HAP-1 (cell line): Measurements from ENCODE around the gene TLE5.
A peak's percentile ranks its signal among the peaks of the same experiment; 100 is the strongest.
"Not testable (repeated sequence)": the region's sequence is repeated elsewhere in the genome, so short reads cannot be mapped to it uniquely, and the experiment has no call there.

Experiments
- DNase-seq, 2 experiments: peaks; one replicate each; pipeline ENCODE4 v3.0.0-alpha.2; 2016 to 2020; ENCODE audit warnings: low spot score in 2 of 2
- H3K27me3 ChIP-seq: fragments of 250-450 bp; sonication (Bioruptor Pico); 2 replicates; pipeline ENCODE4 v1.5.1; 2020; ENCODE audit warnings: low read depth, mild to moderate bottlenecking, moderate library complexity
- H3K36me3 ChIP-seq: fragments of 250-450 bp; sonication (Bioruptor Pico); replicated peaks from 2 replicates; pipeline ENCODE4 v1.5.1; 2020; ENCODE audit warnings: mild to moderate bottlenecking
- H3K4me1 ChIP-seq: fragments of 250-450 bp; sonication (Bioruptor Pico); 2 replicates; pipeline ENCODE4 v1.5.1; 2020; ENCODE audit warnings: mild to moderate bottlenecking
- H3K4me3 ChIP-seq: fragments of 250-450 bp; sonication (Bioruptor Pico); 2 replicates; pipeline ENCODE4 v1.5.1; 2020; ENCODE audit warnings: mild to moderate bottlenecking, moderate library complexity
- H3K9me3 ChIP-seq: fragments of 250-450 bp; sonication (Bioruptor Pico); 2 replicates; pipeline ENCODE4 v1.5.1; 2020; ENCODE audit warnings: mild to moderate bottlenecking, moderate library complexity
- in situ Hi-C: fragments of 300-500 bp; cut with MboI; formaldehyde crosslinking; loops from 3 replicates; pipeline ENCODE4 v1.14.3; 2020; ENCODE audit warnings: low sequenced_read_pairs, inconsistent platforms, mixed read lengths

The TLE5 gene

DNA sequence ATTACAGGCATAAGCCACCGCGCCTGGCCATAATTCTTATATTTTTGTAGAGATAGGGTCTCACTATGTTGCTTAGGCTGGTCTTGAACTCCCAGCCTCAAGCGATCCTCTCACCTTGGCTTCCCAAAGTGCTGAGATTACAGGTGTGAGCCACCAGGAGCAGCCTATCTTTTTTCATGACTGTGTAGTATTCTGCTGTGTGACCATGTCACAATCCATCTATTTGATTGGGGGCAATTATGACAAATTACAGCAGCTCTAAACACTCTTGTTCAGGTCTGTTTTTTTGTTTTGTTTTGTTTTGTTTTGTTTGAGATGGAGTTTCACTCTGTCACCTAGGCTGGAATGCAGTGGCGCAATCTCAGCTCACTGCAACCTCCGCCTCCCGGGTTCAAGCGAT, 12.3 kb downstream of the TLE5 start:
- H3K4me3 ChIP-seq, in situ Hi-C loops, H3K27me3 ChIP-seq, H3K9me3 ChIP-seq, DNase-seq, H3K4me1 ChIP-seq: not testable (repeated sequence)
- H3K36me3 ChIP-seq = peaks cover 10% of the 10 kb centered on the region

DNA sequence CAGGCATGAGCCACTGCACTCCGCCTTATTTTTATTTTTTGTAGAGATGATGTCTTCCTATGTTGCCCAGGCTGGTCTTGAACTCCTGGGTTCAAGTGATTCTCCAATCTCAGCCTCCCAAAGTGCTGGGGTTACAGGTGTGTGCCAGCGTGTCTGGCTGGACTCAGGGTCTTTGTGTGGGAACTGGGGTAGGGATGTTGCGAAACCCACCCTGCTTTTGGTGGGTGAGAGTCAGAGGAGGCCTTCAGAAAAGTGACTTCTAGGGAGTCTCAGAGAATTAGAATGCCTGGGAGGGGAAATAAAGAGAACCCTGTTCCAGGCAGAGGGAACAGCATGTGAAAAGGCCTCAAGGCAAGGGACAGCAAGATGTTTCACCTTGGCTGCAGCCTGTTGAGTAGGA, 13.2 kb downstream of the TLE5 start:
- no peak for DNase-seq
- H3K27me3 ChIP-seq = no peaks in the 10 kb centered on the region
- in situ Hi-C loops = no loop called here
- peaks cover under 1% of the 10 kb centered on the region for H3K36me3 ChIP-seq
- H3K4me1 ChIP-seq = no peaks in the 10 kb centered on the region; the same call in 1 of the 2 replicates
- no peak overlapping the region for H3K4me3 ChIP-seq
- H3K9me3 ChIP-seq = no peaks in the 10 kb centered on the region

DNA sequence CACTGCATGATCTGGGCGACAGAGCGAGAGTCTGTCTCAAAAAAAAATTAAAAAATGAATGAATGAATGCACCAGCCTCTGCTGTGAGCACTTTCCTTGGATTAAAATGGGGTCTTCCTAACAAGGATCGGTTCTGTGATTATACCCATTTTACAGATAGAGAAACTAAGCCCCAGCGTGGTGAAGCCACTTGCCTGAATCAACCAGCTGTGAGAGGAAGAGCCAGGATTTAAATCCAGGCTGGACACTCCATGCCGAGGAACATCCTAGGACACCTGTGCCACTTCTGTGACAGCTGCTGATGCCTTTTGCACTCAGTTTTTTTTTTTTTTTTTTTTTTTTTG, 14.1 kb downstream of the TLE5 start:
- no peak for DNase-seq
- H3K4me3 ChIP-seq = peak overlapping the region; percentile 8
- no peaks in the 10 kb centered on the region for H3K27me3 ChIP-seq
- H3K4me1 ChIP-seq = no peaks in the 10 kb centered on the region; the same call in 1 of the 2 replicates
- no peaks in the 10 kb centered on the region for H3K9me3 ChIP-seq
- H3K36me3 ChIP-seq = no peaks in the 10 kb centered on the region
- in situ Hi-C loops = no loop called here

DNA sequence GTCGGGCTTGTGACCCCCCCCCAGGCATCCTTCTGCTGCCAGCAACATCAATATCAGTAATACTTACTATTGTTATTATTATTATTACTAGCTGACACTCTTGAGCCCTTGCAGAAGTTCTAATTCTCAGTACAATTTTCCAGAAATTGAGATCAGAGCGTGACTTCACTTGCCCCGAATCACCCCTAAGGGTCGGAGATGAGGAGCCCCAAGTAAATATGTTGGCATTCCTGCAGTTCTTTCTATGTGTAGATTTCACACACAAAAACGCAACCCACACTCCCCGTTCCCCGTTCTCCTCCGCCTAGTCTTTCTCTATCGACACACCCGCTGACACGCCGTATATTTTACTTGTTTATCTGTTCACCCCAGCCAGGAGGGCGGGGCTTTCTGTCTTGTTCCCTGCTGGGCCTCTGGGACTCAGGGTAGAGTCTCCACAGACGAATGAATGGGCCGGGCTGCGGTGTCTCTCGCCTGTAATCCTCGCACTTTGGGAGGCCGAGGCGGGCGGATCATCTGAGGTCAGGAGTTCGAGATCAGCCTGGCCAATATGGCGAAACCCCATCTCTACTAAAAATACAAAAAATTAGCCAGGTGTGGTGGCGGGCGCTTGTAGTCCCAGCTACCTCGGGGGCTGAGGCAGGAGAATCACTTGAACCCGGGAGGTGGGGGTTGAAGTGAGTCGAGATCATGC, 14.7 kb downstream of the TLE5 start:
- in situ Hi-C loops = no loop called here
- Histone ChIP-seq H3K9me3 (no peaks in the 10 kb centered on the region), H3K27me3 (no peaks in the 10 kb centered on the region), H3K4me1 (no peaks in the 10 kb centered on the region; the same call in 1 of the 2 replicates), H3K4me3 (peak overlapping the region; percentile 8), H3K36me3 (no peaks in the 10 kb centered on the region)
- peak; percentile 78 to 94 for DNase-seq

DNA sequence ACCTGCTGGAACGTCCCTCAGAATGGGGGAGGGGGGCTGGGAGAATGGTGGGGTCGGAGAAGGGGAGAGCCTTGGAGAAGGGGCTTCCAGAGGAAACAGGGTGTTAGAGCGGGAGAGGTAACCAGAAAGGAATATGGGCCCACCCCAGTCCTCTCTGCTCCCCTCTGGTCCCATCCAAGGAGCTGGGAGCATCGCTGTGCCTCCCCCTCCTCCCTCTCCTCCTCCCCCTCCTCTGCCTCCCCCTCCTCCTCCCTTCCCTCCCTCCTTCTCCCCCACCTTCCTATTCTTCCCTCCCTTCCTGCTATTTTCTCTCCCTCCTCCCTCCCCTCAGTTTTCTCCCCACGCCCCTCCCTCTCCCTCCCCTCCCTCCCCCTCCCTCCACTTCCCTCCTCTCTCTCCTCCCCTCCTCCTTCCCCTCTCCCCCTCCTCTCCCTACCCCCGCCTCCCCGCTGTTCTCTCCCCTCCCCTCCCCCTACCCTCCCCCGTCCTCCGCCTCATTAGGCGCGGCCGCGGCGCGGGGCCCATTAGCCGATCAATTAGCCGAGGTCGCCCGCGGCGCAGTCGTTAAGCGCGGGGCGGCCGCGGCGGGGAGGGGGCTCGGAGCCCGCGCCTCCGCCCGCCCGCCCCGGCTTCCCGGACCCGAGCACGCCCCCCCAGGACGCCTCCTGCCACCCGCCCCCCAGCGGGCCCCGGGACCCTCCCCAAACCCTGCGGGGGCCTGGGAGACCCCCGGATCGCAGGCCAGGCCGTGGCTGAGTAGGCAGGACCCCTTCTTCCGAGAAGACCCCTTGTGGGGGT, 15.4 kb downstream of the TLE5 start:
- DNase-seq = peak in 1 of 2 experiments; percentile 79
- Histone ChIP-seq H3K9me3 (no peaks in the 10 kb centered on the region), H3K4me1 (no peaks in the 10 kb centered on the region; the same call in 1 of the 2 replicates), H3K27me3 (no peaks in the 10 kb centered on the region), H3K4me3 (peak overlapping the region; percentile 8), H3K36me3 (no peaks in the 10 kb centered on the region)
- in situ Hi-C loops = no loop called here

DNA sequence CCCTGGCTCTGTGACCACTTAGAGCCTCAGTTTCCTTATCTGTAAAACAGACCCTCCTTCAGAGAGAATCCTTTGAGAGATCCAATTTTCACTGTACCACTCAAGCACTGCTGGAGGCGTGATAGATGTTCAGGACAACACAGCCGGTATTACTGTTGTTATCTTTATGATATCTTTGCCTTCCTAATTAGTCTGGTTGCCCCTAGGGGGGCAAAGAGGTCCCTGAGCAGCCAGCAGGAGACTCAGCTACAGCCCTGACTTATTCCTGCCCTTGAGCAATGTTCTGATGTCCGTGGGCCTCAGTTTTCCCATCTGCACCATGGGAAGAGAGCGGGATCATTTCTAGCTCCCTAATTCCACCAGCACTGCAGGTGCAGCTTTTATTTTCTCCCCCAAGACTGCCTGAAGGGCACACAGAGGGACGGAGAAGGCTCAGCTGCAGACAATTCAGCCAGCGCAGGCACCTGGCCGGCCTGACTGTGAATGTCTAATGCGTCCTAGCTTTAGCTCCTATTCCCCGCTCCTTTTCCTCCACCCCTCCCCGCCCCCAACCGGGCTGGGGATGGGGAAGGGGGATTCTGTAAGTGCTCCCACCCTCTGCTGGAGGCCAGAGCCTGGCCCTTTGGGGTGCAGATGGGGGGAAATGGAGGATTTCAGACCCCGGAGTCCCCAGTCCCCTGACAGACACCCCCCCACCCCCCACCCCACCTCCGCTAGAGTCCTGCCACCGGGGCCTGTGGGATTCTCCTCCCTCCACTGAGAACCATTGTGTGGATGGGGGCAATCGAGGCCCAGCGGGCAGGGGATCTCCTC, 16.2 kb downstream of the TLE5 start:
- no peaks in the 10 kb centered on the region; the same call in 1 of the 2 replicates for H3K4me1 ChIP-seq
- H3K36me3 ChIP-seq = no peaks in the 10 kb centered on the region
- no peaks in the 10 kb centered on the region for H3K9me3 ChIP-seq
- no peak for DNase-seq
- in situ Hi-C loops = no loop called here
- H3K4me3 ChIP-seq = no peak overlapping the region
- no peaks in the 10 kb centered on the region for H3K27me3 ChIP-seq

DNA sequence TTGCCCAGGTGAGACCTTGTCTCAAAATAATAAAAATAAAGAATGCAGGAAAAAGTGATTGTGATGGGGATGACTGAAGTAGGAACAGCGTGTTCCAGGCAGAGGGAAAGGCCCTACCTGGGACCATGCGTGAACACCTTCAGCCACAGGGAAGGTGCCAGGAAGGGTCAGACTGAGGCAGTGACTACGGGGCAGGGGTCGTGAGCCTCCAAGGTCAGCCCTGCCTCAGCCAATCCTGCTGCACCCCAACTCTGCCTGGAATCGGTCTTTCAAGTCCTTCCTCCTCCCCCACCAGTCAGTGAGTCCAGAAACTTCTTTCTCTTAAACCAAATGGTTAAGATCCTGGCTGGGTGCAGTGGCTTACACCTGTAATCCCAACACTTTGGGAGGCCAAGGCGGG, 17.1 kb downstream of the TLE5 start:
- Histone ChIP-seq H3K36me3 (no peaks in the 10 kb centered on the region), H3K4me1 (no peaks in the 10 kb centered on the region; the same call in 1 of the 2 replicates), H3K4me3 (no peak overlapping the region), H3K9me3 (no peaks in the 10 kb centered on the region), H3K27me3 (no peaks in the 10 kb centered on the region)
- DNase-seq = no peak
- in situ Hi-C loops = no loop called here

DNA sequence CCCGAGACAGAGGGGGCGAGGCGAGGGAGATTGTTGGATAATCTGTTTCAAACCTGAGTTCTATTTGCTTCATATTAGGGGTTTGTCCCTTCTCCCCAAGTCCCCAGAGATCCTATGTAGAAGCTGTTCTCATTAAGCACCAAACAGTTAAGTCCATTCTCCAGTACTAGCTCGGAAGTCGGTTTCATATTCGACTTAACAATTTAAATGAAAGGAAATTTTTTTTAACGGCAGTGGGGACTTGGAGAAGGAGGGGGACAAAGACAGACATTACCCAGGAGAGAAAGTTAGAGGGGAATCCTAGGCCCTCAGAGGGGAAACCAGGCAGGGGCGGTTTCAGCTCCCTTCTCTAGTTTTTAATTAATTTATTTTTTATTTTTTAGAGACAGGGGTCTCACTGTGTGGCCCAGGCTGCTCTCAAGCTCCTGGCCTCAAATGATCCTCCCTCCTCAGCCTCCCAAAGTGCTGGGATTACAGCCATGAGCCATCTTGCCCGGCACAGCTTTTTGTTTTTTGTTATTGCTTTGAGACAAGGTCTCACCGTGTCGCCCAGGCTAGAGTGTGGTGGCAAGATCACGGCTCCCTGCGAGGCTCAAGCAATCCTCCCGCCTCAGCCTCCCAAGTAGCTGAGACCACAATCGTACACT, 19.6 kb downstream of the TLE5 start:
- Histone ChIP-seq H3K4me3 (no peak overlapping the region), H3K27me3 (no peaks in the 10 kb centered on the region)

DNA sequence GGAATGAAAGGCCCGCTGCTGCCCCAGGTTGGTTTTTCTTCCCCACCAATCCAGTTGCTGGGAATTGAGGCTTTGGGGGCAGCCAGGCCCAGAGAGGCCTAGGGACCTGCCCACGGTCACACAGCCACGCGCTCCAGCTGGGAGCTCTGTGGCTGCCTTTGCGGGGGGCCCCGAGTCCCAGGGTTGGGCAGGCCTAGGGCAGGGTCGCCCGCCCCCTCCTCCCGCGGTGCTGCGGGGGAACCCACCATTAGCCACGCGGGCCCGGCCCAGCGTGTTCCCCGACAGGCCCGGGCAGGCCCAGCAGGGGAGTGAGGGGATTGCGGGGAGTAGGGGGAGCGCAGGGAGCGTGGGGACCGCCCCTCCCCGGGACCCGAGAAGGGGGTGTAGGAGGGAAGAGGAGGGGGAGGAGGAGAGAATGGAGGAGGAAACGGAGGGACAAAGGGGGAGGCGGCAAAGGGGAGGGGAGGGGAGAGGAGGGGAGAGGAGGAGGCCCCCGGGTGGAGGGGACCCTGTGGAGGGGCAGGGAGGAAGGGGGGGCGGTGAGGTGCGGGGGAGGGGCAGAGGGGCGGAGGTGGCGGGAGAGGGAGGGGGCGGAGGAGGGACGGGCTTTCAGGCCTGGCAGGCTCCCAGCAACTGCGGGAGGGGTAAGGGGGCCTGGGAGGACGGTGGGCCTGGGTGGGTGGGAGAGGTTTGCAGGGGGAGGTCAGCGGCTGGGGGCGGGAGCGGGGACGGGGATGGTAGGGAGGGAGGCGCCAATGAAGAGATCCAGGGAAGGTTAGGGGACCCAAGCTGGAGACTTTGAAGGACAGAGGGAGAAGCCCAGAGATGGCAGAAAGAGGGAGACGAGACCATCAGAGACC, 20.3 kb downstream of the TLE5 start:
- Histone ChIP-seq H3K4me1 (peaks cover under 1% of the 10 kb centered on the region), H3K27me3 (no peaks in the 10 kb centered on the region), H3K4me3 (no peak overlapping the region), H3K36me3 (no peaks in the 10 kb centered on the region), H3K9me3 (no peaks in the 10 kb centered on the region)
- DNase-seq = no peak
- in situ Hi-C loops = no loop called here

More for the DNA sequence above, 19.6 kb downstream of the TLE5 start:
- in situ Hi-C loops = no loop called here
- Histone ChIP-seq H3K9me3 (no peaks in the 10 kb centered on the region), H3K36me3 (no peaks in the 10 kb centered on the region), H3K4me1 (no peaks in the 10 kb centered on the region)
- DNase-seq = no peak

DNA sequence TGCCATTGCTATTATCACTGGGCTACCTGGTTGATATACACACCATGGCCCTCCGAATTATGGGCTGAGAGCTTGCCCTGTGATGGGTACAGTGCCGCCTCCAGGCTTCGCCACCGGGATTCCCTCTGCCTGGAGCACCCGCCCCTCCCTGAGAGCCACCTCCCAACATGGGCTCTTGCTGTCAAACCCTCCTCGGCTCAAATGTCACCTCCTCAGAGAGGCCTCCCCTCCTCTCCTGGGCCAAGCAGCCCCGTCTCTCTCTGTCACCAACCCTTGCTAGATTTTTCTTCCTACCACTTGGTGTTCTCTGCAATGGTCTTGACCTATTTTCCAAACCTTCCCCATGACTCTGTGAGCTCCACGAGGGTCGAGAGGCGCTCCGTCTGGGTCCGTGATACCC, 21.0 kb downstream of the TLE5 start:
- Histone ChIP-seq H3K4me3 (no peak overlapping the region), H3K36me3 (no peaks in the 10 kb centered on the region), H3K27me3 (no peaks in the 10 kb centered on the region), H3K4me1 (peaks cover 7% of the 10 kb centered on the region), H3K9me3 (no peaks in the 10 kb centered on the region)
- DNase-seq = no peak
- in situ Hi-C loops = no loop called here

DNA sequence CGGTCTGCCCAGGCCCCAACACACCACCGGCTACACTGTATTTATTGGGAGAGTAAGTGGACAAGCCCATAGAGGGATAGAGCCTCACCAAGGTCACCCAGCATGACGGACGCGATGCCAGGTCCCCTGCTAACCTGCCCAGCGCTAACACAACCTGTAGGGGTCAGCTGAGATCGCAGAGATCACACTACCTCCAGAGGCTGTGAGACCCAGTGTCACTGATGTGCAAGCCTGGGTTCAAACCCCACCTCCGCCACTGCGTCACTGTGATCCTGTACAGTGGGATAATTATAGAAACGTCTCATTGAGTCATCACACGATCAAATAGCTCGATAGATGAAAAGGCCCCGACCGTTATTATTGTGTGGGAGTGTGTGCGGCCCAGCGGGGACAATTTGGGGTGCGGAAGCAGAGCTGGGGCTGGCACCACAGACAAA, 22.6 kb downstream of the TLE5 start:
- Histone ChIP-seq H3K36me3 (no peaks in the 10 kb centered on the region), H3K9me3 (no peaks in the 10 kb centered on the region), H3K27me3 (no peaks in the 10 kb centered on the region), H3K4me3 (no peak overlapping the region), H3K4me1 (peaks cover 14% of the 10 kb centered on the region)
- in situ Hi-C loops = no loop called here
- no peak for DNase-seq

DNA sequence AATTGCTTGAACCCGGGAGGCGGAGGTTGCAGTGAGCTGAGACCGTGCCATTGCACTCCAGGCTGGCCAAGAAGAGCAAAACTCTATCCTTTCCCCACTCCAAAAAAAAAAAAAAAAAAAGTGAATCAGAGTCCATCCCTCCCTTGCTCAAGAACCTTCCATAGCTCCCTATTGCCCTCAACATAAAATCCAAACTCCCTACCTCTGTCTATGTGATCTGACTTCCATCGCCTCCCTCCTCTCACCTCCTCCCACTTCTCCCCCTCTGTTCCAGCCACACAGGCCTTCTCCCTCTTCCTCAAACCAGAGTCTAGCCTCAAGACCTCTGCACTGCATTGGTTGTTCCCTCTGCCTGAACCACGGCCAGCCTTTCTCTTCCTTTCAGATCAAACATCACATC, 23.2 kb downstream of the TLE5 start:
- Histone ChIP-seq H3K4me3 (no peak overlapping the region), H3K36me3 (no peaks in the 10 kb centered on the region), H3K9me3 (no peaks in the 10 kb centered on the region), H3K4me1 (peaks cover 19% of the 10 kb centered on the region), H3K27me3 (no peaks in the 10 kb centered on the region)
- in situ Hi-C loops = no loop called here
- DNase-seq = no peak

DNA sequence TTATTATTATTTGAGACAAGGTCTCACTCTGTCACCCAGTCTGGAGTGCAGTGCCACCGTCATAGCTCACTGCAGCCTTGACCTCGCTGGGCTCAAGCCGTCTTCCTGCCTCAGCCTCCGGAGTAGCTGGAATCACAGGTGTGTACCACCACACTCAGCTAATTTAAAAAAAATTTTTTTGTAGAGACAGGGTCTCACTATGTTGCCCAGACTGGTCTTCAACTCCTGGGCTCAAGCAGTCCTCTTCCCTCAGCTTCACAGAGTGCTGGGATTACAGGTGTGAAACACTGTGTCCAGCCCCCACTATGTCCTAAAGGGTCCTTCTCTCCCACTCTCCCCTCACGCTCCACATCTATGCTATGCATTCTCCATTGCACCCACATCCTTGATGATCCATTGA, 24.1 kb downstream of the TLE5 start:
- H3K4me1 ChIP-seq = peaks cover 19% of the 10 kb centered on the region
- H3K4me3 ChIP-seq = no peak overlapping the region
- no peaks in the 10 kb centered on the region for H3K9me3 ChIP-seq
- no peaks in the 10 kb centered on the region for H3K36me3 ChIP-seq
- in situ Hi-C loops = no loop called here
- no peak for DNase-seq
- no peaks in the 10 kb centered on the region for H3K27me3 ChIP-seq
